ENCODE data around the gene PIGZ.

DNA sequence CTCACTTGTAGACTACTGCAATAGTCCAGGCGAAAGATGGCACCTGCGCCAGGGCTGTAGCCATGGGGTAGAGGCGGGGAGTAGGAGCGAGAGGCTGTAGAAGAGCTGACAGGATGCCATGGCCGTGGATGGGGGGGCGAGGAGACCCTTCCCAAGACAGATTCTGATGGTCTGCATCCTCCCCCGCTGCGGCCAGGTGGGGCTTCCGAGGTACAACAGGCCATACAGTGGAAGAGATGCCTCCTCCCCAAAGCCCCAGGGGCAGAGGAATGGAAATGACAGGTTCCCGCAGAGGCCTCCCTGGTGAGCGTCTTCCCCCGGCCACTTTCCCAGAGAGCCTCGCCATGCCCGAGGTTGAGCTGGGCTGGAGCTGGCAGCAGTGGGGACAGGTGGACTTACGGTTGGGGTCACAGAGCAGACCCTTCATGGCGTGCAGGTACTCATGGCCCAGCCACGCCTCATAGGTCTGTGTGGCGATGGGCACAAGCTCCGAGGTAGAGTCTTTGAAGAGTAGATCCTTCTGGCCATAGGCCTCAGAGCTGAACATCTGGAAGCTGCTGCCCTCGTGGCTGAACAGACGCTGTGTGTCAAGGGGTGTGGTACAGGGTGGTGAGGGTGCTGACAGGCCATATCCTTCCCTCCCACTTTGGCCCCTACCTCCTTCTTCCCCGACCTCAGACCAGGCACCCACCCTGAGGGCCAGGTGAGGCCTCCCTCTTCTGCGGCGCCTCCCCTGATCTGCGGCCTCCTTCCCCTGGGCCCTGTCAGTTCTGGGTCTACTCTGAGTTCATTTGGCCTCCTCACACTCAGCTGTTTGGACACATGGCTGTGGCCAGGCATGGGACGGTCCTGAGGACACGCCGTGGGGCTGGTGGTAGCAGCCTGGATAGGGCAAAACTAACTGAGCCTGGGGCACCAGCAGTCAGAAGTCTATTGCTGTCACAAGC, 47.4 kb upstream of the PIGZ start:
- TF ChIP-seq EZH2 (IDR thresholded peaks at IDR 0.05) = no peak
- TF ChIP-seq POLR2AphosphoS5 (IDR thresholded peaks at IDR 0.05; ENCODE audit: borderline replicate concordance, low read depth, low read length) = no peak
